ENCODE data around the gene DGKQ.

- TF ChIP-seq CTCF (IDR thresholded peaks at IDR 0.05; ENCODE audit: extremely low read depth in 1 of 2, insufficient read depth in 1 of 2, low read depth in 1 of 2, low read length in 2 of 2) (no peak), POLR2A (IDR thresholded peaks at IDR 0.05; ENCODE audit: low read depth, low read length) (no peak)
Measured at GRCh38 chr4:945274-946102, 27.9 kb downstream of the DGKQ start.

All from endothelial cell of umbilical vein (primary cell).